Glutamatergic neuron (in vitro differentiated cells): ENCODE measurements around the gene SIN3B. TPM values are rescaled to one million over a fixed set of nuclear protein-coding genes. Genes with fewer than 3 reads are reported as not detected.

Experiments used
- DNase-seq: peaks from one replicate; pipeline ENCODE4 v3.0.0; 2022
- H3K27ac Mint-ChIP-seq: one replicate; pipeline ENCODE4 v1.8.0; 2020; ENCODE audit warnings: mild to moderate bottlenecking, mixed read lengths, inconsistent platforms; ENCODE audit not compliant: unreplicated experiment
- H3K27me3 Mint-ChIP-seq: one replicate; pipeline ENCODE4 v1.8.0; 2020; ENCODE audit warnings: mild to moderate bottlenecking, moderate library complexity, mixed read lengths, inconsistent platforms; ENCODE audit not compliant: unreplicated experiment
- H3K36me3 Mint-ChIP-seq: one replicate; pipeline ENCODE4 v1.8.0; 2020; ENCODE audit warnings: mild to moderate bottlenecking, mixed read lengths, inconsistent platforms; ENCODE audit not compliant: unreplicated experiment
- H3K4me1 Mint-ChIP-seq: one replicate; pipeline ENCODE4 v1.8.0; 2020; ENCODE audit warnings: mild to moderate bottlenecking, low read depth, mixed read lengths, inconsistent platforms; ENCODE audit not compliant: unreplicated experiment
- H3K4me3 Mint-ChIP-seq: one replicate; pipeline ENCODE4 v1.8.0; 2020; ENCODE audit warnings: mild to moderate bottlenecking, mixed read lengths, inconsistent platforms; ENCODE audit not compliant: unreplicated experiment
- H3K9me3 Mint-ChIP-seq: one replicate; pipeline ENCODE4 v1.8.0; 2020; ENCODE audit warnings: mild to moderate bottlenecking, moderate library complexity, mixed read lengths, inconsistent platforms; ENCODE audit not compliant: unreplicated experiment
- total RNA-seq: library from RNA; stranded (reverse); fragmentation: NEBNext Ultra II Directional; extraction: Animal tissue kit (Norgen Biotek cat#: 25700); gene quantifications from one replicate; pipeline ENCODE4 v1.2.1, GENCODE V29; 2021; ENCODE audit not compliant: unreplicated experiment
- TF ChIP-seq, protein P1 (sequence below): fragments of 200-600 bp; sonication (generic); IDR thresholded peaks from one replicate; pipeline ENCODE4 v1.5.0; 2021; ENCODE audit not compliant: partially characterized antibody, unreplicated experiment

The SIN3B gene
- total RNA-seq, 1 donor from 2014 or later, result 97.9 TPM

- DNase-seq, result no peak
- H3K27me3 Mint-ChIP-seq, result no peaks in the 10 kb centered on the region
- no peak overlapping the region for H3K4me3 Mint-ChIP-seq
- peaks cover 4% of the 10 kb centered on the region for H3K9me3 Mint-ChIP-seq
- no peak overlapping the region for H3K27ac Mint-ChIP-seq
- TF ChIP-seq, protein P1, sequence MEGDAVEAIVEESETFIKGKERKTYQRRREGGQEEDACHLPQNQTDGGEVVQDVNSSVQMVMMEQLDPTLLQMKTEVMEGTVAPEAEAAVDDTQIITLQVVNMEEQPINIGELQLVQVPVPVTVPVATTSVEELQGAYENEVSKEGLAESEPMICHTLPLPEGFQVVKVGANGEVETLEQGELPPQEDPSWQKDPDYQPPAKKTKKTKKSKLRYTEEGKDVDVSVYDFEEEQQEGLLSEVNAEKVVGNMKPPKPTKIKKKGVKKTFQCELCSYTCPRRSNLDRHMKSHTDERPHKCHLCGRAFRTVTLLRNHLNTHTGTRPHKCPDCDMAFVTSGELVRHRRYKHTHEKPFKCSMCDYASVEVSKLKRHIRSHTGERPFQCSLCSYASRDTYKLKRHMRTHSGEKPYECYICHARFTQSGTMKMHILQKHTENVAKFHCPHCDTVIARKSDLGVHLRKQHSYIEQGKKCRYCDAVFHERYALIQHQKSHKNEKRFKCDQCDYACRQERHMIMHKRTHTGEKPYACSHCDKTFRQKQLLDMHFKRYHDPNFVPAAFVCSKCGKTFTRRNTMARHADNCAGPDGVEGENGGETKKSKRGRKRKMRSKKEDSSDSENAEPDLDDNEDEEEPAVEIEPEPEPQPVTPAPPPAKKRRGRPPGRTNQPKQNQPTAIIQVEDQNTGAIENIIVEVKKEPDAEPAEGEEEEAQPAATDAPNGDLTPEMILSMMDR, result no peak
- peaks cover 10% of the 10 kb centered on the region for H3K36me3 Mint-ChIP-seq
- no peaks in the 10 kb centered on the region for H3K4me1 Mint-ChIP-seq
Observed at GRCh38 chr19:16908759-16909158, 79.6 kb downstream of the SIN3B start.

DNA sequence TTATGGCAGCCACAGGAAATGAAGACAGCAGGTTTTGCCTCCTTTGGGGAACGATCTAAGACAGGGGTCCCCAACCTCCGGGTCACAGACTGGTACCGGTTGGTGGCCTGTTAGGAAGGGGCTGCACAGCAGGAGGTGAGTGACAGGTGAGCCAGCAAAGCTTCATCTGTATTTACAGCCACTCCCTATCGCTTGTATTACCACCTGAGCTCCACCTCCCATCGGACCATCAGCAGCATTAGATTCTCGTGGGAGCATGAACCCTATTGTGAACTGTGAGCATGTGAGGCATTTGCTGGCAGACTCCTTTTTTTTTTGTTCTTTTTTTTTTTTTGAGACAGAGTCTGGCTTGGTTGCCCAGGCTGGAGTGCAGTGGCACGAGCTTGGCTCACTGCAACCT, 81.8 kb downstream of the SIN3B start:
- no peaks in the 10 kb centered on the region for H3K27me3 Mint-ChIP-seq
- no peak for DNase-seq
- peaks cover 4% of the 10 kb centered on the region for H3K9me3 Mint-ChIP-seq
- TF ChIP-seq, protein P1, result no peak
- no peak overlapping the region for H3K4me3 Mint-ChIP-seq
- H3K4me1 Mint-ChIP-seq, result no peaks in the 10 kb centered on the region
- peaks cover 10% of the 10 kb centered on the region for H3K36me3 Mint-ChIP-seq
- H3K27ac Mint-ChIP-seq, result no peak overlapping the region

GRCh38 chr19:16912780-16913179, 83.6 kb downstream of the SIN3B start:
- no peak overlapping the region for H3K4me3 Mint-ChIP-seq
- H3K27ac Mint-ChIP-seq, result no peak overlapping the region
- H3K4me1 Mint-ChIP-seq, result no peaks in the 10 kb centered on the region

DNA sequence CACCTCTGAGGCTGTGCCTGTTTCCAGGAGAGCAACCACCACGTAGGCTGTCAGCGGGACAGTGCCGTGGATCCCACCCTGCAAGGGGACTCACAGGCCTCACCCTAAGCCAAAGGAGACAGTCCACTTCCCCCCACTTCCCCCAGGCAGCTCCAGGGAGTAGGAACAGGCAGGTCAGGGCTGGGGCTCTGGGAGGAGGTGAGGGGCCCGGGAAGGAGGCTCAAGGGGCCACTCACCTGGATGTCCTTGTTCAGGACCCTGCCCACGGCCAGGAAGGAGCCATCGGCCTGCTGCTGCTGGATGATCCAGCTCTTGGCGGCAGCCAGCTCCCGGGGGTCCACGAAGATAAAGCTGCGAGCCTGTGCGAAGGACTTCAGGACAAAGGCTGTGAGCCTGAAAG, 85.2 kb downstream of the SIN3B start:
- peaks cover 10% of the 10 kb centered on the region for H3K36me3 Mint-ChIP-seq
- H3K27ac Mint-ChIP-seq, result no peak overlapping the region
- TF ChIP-seq, protein P1, result no peak
- no peaks in the 10 kb centered on the region for H3K4me1 Mint-ChIP-seq
- H3K4me3 Mint-ChIP-seq, result no peak overlapping the region
- H3K27me3 Mint-ChIP-seq, result peaks cover 2% of the 10 kb centered on the region
- no peak for DNase-seq
- peaks cover 4% of the 10 kb centered on the region for H3K9me3 Mint-ChIP-seq

More at GRCh38 chr19:16912780-16913179, 83.6 kb downstream of the SIN3B start:
- no peak for DNase-seq
- Mint-ChIP-seq H3K9me3 (peaks cover 4% of the 10 kb centered on the region), H3K36me3 (peaks cover 10% of the 10 kb centered on the region), H3K27me3 (no peaks in the 10 kb centered on the region)
- TF ChIP-seq, protein P1, result no peak

DNA sequence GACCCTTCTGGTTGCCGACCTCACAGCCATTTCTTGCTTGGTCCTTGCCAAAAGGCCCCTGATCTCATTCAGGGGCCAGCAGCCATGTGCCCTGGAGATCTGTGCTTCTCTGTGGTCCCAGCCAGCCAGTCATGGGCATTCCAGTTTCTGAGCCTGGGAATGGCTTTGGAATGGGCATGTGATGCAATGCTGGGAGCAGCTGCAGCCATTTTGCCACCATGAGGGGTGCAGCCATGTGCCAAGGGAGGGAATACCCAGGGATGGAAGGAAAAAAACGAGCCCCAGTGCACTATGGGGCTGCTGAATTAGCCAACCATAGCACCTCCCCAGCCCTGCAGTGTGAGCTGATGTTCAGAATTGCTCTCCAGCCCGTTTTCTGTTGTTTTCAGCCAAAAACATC, 85.9 kb downstream of the SIN3B start:
- H3K4me3 Mint-ChIP-seq, result no peak overlapping the region
- peaks cover 2% of the 10 kb centered on the region for H3K27me3 Mint-ChIP-seq
- peaks cover 4% of the 10 kb centered on the region for H3K9me3 Mint-ChIP-seq
- no peaks in the 10 kb centered on the region for H3K4me1 Mint-ChIP-seq
- peaks cover 10% of the 10 kb centered on the region for H3K36me3 Mint-ChIP-seq
- no peak overlapping the region for H3K27ac Mint-ChIP-seq
- TF ChIP-seq, protein P1, result no peak
- no peak for DNase-seq
